Ectodermal cell (in vitro differentiated cells): ENCODE measurements around the gene AARSD1.
"Not testable (repeated sequence)": the region's sequence is repeated elsewhere in the genome, so short reads cannot be mapped to it uniquely, and the experiment has no call there.

Source experiments
- H3K27ac ChIP-seq: 2 replicates; pipeline ENCODE4 v1.7.0; 2013; ENCODE audit warnings: mild to moderate bottlenecking, low read depth, low read length; ENCODE audit not compliant: insufficient read depth, poor library complexity, severe bottlenecking
- H3K27me3 ChIP-seq: 2 replicates; pipeline ENCODE4 v1.7.0; 2013; ENCODE audit warnings: mild to moderate bottlenecking, low read length; ENCODE audit not compliant: insufficient read depth, control insufficient read depth, poor library complexity, severe bottlenecking
- H3K36me3 ChIP-seq: one replicate; pipeline ENCODE4 v1.7.0; 2013; ENCODE audit warnings: low read length; ENCODE audit not compliant: control insufficient read depth, insufficient read depth
- H3K4me1 ChIP-seq: one replicate; pipeline ENCODE4 v1.7.0; 2013; ENCODE audit warnings: low read length; ENCODE audit not compliant: control insufficient read depth, insufficient read depth
- H3K4me3 ChIP-seq: 2 replicates; pipeline ENCODE4 v1.7.0; 2013; ENCODE audit warnings: low read depth, low read length, control low read depth; ENCODE audit not compliant: insufficient read depth
- H3K9me3 ChIP-seq: 2 replicates; pipeline ENCODE4 v1.7.0; 2013; ENCODE audit warnings: mild to moderate bottlenecking, low read length, moderate library complexity; ENCODE audit not compliant: control insufficient read depth
- WGBS, 2 experiments: methylation state at CpG; one replicate each; pipeline ENCODE4 v1.1.7; 2013; ENCODE audit warnings: missing lambda C conversion rate in 2 of 2; 5-methylcytosine and 5-hydroxymethylcytosine counted together

The AARSD1 gene

DNA sequence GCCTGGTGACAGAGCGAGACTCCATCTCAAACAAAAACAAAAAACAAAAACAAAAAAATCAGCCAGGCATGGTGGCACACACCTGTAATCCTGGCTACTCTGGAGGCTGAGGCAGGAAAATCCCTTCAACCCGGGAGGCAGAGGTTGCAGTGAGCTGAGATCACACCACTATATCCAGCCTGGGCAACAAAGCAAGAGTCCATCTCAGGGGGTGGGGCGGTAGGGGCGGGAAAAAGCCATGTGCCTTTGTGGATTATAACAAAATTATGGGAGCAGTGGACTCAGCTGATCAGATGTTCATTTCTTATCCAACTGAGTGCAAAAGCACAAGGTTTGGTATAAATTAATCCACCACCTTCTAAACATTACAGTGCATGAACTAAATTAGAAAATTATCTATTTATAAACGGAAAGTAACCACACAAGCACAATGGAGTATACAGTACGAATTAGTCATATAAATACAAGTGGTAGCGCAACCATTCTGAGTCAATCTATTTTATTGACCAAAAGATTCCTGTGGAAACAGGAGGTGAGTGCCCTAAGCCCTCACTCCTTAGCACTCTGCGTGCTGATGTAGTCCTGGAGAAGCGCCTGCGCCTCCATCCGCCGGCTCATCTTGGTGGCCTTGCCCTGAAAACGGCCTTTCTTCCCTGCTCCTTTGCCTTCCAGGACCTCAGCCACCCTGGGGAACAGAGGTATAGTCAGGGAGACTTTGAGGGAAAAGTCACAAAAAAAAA is 14.0 kb downstream of the AARSD1 start:
- H3K27me3 ChIP-seq, result no peaks in the 10 kb centered on the region
- H3K4me3 ChIP-seq, result no peak overlapping the region
- no peaks in the 10 kb centered on the region for H3K4me1 ChIP-seq
- 93 to 96% methylated on average over 12 to 13 of the region's 13 CpGs for WGBS, 2 experiments
- no peaks in the 10 kb centered on the region for H3K9me3 ChIP-seq
- peaks cover 28% of the 10 kb centered on the region for H3K36me3 ChIP-seq
- H3K27ac ChIP-seq, result no peak overlapping the region

DNA sequence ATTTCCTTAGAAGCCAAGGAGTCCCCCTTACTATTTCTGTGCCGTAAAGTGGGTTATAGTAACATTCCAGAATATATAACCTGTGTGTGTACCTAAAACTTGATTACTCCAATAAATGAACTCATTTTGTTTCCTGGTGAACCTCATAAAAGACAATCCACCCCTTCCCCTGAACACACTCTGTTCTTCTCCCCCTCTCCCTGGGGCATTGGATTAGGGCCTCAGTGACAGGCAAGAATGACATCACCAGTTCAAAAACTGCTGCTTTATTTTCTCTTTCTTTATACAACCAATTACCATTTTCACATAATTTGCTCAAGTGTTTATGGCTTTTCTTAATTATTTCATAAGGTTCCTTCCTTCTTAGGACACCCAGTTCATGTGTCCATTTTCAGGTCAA is 17.4 kb downstream of the AARSD1 start:
- H3K9me3 ChIP-seq, result no peaks in the 10 kb centered on the region
- no peak overlapping the region for H3K27ac ChIP-seq
- no peaks in the 10 kb centered on the region for H3K27me3 ChIP-seq
- WGBS, 2 experiments, result 86 to 100% methylated on average over 1 of the region's 1 CpG
- no peak overlapping the region for H3K4me3 ChIP-seq
- H3K36me3 ChIP-seq, result peaks cover 17% of the 10 kb centered on the region
- no peaks in the 10 kb centered on the region for H3K4me1 ChIP-seq

DNA sequence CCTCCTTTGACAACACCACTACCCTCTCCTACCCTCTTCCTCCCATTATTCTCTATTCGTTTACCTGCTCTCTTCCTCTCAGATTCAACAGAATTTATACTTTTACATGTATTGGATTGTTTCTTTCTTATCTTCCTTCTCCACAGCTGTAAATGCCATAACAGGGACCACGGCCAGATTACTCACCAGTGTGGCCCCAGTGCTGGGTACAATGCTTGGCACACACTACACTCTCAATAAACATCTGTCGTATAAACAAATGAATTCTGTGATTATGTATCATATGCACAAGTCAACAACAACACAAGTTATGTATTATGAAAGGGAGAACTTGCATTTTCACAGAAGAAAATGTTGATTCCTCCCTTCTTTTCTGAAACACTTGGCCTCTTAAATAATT is 20.0 kb downstream of the AARSD1 start:
- H3K4me1 ChIP-seq, result no peaks in the 10 kb centered on the region
- no peaks in the 10 kb centered on the region for H3K9me3 ChIP-seq
- H3K36me3 ChIP-seq, result no peaks in the 10 kb centered on the region
- no peak overlapping the region for H3K27ac ChIP-seq
- WGBS, 2 experiments, result 31 to 55% methylated on average over 2 to 3 of the region's 3 CpGs
- no peak overlapping the region for H3K4me3 ChIP-seq
- H3K27me3 ChIP-seq, result no peaks in the 10 kb centered on the region

DNA sequence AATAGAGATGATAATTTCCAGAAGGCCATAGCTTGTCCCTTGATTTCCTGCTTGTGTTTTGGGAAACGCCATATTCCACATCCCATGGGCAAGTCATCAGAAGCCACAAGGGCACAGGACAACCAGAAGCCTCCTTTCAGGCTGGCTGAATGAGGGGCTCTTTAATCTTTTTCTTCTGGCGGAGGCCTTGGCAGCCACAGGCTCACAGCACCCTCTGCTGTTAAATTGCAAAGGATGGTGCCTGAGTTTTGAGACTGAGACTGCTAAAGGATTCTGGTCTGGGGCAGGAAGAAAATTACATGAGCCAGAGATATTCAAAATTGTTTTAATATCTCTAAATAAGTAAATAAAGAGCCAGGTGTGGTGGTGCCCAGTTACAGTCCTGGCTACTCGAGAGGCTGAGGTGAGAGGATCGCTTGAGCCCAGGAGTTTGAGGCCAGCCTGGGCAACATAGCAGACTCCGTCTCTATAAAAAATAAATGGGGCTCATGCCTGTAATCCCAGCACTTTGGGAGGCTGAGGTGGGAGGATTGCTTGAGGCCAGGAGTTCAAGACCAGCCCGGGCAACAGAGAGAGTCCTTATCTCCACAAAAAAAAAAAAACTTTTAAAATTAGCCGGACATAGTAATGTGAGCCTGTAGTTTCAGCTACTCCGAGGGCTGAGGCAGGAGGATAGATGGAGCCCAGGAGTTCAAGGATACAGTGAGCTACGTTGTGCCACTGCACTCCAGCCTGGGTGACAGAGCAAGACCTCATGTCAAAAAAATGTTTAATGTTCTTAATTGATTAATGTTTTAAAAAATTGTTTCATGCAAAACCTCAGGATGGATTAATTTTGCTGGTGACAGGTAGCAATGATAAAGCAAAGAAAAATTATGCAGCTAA is 26.3 kb downstream of the AARSD1 start:
- no peak overlapping the region for H3K27ac ChIP-seq
- H3K36me3 ChIP-seq, result no peaks in the 10 kb centered on the region
- H3K9me3 ChIP-seq, result no peaks in the 10 kb centered on the region
- H3K4me3 ChIP-seq, result no peak overlapping the region
- WGBS, 2 experiments, result 47 to 51% methylated on average over 8 to 9 of the region's 9 CpGs
- H3K27me3 ChIP-seq, result no peaks in the 10 kb centered on the region
- H3K4me1 ChIP-seq, result no peaks in the 10 kb centered on the region

DNA sequence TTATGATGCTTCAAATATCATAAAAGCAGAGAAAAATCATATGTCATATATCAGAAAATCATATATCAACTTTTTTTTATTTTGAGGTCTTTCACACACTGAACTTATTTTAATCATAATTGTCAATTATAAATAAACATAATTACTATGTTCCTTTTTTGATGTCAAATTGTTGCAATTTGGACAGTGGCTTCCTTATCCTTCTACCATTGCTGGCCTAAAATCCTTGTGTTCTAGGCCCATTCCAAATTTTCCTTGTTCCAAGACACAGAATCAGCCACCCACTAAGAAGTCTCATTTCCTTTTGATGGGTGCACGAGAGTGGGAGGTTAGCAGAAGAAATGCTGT is 34.8 kb downstream of the AARSD1 start:
- no peak overlapping the region for H3K27ac ChIP-seq
- H3K36me3 ChIP-seq, result no peaks in the 10 kb centered on the region
- WGBS, 2 experiments, result 92 to 100% methylated on average over 1 of the region's 1 CpG
- no peaks in the 10 kb centered on the region for H3K27me3 ChIP-seq
- H3K4me3 ChIP-seq, result no peak overlapping the region
- H3K4me1 ChIP-seq, result no peaks in the 10 kb centered on the region
- no peaks in the 10 kb centered on the region for H3K9me3 ChIP-seq

- Histone ChIP-seq H3K27ac (no peak overlapping the region), H3K27me3 (no peaks in the 10 kb centered on the region), H3K36me3 (no peaks in the 10 kb centered on the region), H3K4me1 (no peaks in the 10 kb centered on the region), H3K4me3 (no peak overlapping the region), H3K9me3 (no peaks in the 10 kb centered on the region)
- 75 to 79% methylated on average over 9 of the region's 9 CpGs for WGBS, 2 experiments
Measured at GRCh38 chr17:42928714-42929496, 35.3 kb downstream of the AARSD1 start.

- no peak overlapping the region for H3K27ac ChIP-seq
- no peaks in the 10 kb centered on the region for H3K27me3 ChIP-seq
- 22 to 23% methylated on average over 5 of the region's 5 CpGs for WGBS, 2 experiments
- no peaks in the 10 kb centered on the region for H3K9me3 ChIP-seq
- no peak overlapping the region for H3K4me3 ChIP-seq
- H3K4me1 ChIP-seq, result no peaks in the 10 kb centered on the region
- H3K36me3 ChIP-seq, result no peaks in the 10 kb centered on the region
Measured at GRCh38 chr17:42924891-42925290, 39.4 kb downstream of the AARSD1 start.

GRCh38 chr17:42923472-42923871 is 40.8 kb downstream of the AARSD1 start:
- WGBS, 2 experiments, result 90 to 92% methylated on average over 7 of the region's 7 CpGs
- H3K4me3 ChIP-seq, H3K27me3 ChIP-seq, H3K27ac ChIP-seq, H3K9me3 ChIP-seq, H3K4me1 ChIP-seq, H3K36me3 ChIP-seq: not testable (repeated sequence)

- H3K4me1 ChIP-seq, result no peaks in the 10 kb centered on the region
- H3K9me3 ChIP-seq, result no peaks in the 10 kb centered on the region
- H3K4me3 ChIP-seq, result no peak overlapping the region
- WGBS, 2 experiments, result 84 to 88% methylated on average over 7 of the region's 7 CpGs
- no peak overlapping the region for H3K27ac ChIP-seq
- no peaks in the 10 kb centered on the region for H3K27me3 ChIP-seq
- H3K36me3 ChIP-seq, result no peaks in the 10 kb centered on the region
Measured at GRCh38 chr17:42922294-42922693, 42.0 kb downstream of the AARSD1 start.

DNA sequence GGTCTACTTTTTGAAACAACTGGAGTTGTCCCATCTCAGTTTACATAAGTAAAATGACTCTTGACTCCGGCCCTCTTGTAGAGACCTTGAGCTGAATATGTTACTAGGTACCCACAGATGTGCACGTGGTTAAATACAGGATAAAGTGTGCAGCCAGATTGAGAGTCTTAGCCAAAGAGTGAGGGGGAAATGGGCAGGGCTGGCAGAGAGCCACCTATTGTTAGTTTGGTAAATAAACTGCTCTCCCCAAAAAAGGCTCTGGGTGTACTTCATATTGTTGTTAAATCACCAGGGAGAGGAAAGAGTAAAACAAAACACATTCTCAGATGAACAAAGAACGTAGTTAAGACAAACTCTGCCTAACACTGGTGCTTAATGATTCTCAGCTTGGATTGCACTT is 43.3 kb downstream of the AARSD1 start:
- Histone ChIP-seq H3K9me3 (no peaks in the 10 kb centered on the region), H3K4me1 (no peaks in the 10 kb centered on the region), H3K27ac (no peak overlapping the region), H3K4me3 (no peak overlapping the region), H3K36me3 (no peaks in the 10 kb centered on the region), H3K27me3 (no peaks in the 10 kb centered on the region)
- 69 to 73% methylated on average over 3 of the region's 3 CpGs for WGBS, 2 experiments
